ENCODE data around the gene TLX2.
"Not testable (repeated sequence)": the region's sequence is repeated elsewhere in the genome, so short reads cannot be mapped to it uniquely, and the experiment has no call there.

Gene TLX2

DNA sequence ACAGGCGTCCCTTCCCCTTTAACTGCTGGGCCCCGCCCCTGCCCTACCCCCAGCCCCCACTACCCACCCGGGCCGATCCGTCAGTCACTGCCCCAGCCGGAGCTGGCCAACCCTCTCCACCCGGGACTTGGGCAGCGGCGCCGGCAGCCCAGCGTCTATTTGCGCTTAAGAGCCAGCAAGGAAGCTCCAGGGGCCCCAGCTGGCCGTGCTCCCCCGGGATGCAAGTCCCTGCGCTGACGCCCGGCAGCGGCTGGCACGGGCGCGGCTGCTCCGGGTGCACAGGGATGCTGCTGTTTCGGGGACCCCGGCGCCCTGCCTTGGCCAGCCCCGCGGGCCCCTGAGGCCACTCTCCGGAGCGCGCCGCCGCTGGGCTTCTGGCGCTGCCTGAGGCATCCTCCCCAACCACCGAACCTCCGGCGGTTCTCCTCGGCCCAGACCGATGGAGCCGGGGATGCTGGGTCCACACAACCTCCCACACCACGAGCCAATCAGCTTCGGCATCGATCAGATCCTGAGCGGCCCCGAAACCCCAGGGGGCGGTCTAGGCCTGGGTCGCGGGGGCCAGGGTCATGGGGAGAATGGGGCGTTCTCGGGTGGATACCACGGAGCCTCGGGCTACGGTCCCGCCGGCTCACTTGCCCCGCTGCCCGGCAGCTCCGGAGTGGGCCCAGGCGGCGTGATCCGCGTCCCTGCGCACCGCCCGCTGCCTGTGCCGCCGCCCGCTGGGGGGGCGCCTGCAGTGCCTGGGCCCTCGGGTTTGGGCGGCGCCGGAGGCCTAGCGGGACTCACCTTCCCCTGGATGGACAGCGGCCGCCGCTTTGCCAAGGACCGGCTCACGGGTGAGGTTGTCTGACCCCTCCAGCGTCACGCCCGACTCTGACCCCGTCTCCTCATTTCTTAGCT lies at the start of gene TLX2:
Gene TLX2, plus strand, starts transcription at position 83 of the 903 bp plus-strand sequence. Its CDS starts 357 bp downstream, at position 440.
- no peak for DNase-seq (ENCODE audit: low read depth, low spot score)

DNA sequence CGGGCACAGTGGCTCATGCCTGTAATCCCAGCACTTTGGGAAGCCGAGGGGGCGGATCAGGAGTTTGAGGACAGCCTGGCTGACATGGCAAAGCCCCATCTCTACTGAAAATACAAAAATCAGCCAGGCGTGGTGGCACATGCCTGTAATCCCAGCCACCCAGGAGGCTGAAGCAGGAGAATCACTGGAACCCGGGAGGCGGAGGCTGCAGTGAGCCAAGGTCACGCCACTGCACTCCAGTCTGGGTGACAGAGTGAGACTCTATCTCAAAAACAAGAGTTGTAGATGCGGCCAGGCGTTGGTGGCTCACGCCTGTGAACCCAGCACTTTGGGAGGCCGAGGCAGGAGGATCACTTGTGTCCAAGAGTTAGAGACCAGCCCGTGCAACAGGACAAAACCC lies 43.5 kb upstream of the TLX2 start:
- DNase-seq (ENCODE audit: low read depth, low spot score): not testable (repeated sequence)

DNA sequence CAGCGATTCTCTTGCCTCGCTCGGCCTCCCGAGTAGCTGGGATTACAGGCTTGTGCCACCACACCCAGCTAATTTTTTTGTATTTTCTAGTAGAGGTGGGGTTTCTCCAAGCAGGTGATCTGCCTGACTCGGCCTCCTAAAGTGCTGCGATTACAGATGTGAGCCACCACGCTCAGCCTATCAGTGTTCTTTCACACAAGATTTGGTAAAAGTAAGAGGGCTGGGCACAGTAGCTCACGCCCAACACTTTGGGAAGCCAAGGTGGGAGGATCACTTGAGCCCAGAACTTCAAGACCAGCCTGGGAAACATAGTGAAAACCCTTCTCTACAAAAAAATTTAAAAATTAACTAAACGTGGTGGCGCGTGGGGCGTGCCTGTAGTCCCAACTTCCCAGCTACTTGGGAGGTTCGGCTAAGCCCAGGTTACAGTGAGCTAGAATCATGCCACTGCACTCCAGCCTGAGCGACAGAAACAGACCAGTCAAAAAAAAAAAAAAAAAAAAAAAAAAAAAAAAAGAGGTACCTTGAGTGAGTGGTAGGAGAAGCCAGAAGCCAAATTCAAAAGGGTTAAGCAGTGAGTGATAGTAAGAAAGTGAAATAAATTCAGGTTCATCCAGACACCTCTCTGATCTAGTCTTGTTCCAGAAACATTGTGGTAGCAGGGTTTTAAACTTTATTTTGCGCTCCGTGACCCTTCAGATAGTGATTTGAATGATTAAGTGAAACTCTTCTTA lies 42.8 kb upstream of the TLX2 start:
- DNase-seq (ENCODE audit: low read depth, low spot score): no peak

DNA sequence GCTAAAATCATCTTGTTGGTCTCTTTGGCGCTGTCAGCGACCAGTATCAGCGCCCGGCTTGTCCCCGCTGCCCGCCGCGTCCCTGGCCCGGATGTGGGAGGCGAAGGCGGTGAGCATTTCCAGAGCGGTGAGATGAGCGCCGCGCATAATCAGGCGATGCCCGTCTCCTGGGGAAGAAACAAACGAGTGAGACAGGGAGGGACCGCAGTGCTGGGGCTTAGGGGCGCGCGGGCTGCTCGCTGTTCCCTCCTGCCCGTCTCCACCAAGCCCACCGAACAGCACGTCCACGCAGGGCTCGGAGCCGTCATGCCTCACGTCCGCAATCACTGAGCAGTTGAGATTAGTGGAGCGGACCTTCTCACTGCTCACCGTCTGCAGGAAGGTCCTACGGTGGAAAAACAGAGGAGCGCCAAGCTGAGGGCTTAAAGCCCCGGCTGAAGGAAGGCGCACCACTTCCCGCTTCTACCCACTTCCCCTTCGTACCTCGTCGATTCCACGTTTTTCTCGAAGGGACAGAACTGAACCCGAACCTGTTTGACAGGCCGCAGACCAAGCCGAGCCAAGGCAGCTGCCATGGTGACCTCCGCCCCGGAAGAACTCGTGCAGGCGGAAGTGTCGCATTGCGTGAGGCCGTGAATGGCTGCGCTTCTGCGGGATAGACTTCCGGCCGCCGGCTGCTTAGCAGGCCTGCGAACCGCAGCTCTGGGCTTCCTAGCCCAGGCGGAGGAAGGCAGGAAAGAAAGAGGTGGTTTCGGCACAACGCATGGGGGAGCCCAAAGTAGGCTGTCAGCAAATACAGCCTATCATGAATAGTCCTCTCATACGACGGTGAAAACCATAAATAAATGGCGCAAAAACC lies 41.9 kb upstream of the TLX2 start, which contains the start of gene MRPL53:
Gene MRPL53, minus strand, starts transcription at position 595 of the 859 bp plus-strand sequence. Its CDS starts 20 bp downstream, at position 575.
- peak; percentile 73 for DNase-seq (ENCODE audit: low read depth, low spot score)

DNA sequence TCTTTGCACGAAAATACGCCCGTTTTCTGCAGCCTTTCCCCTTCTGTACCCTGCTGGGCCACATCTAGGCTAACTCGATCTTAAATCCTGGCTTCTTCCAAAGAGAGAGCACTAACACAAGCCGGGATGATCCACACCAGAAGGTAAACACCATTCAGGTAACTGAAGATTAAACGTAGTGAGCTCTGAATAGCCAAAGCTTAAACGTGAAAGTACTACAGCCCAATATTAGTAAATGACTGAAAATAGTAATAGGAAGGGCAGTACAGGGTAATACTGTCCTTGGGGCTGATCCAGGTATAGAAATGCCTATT lies 41.3 kb upstream of the TLX2 start:
- no peak for DNase-seq (ENCODE audit: low read depth, low spot score)

- no peak for DNase-seq (ENCODE audit: low read depth, low spot score)
These were observed 39.8 kb upstream of the TLX2 start for GRCh38 chr2:74474481-74474880.

- no peak for DNase-seq (ENCODE audit: low read depth, low spot score)
These were observed 39.4 kb upstream of the TLX2 start for GRCh38 chr2:74474899-74475298.

GRCh38 chr2:74481431-74481830 lies 32.8 kb upstream of the TLX2 start:
- no peak for DNase-seq (ENCODE audit: low read depth, low spot score)

DNA sequence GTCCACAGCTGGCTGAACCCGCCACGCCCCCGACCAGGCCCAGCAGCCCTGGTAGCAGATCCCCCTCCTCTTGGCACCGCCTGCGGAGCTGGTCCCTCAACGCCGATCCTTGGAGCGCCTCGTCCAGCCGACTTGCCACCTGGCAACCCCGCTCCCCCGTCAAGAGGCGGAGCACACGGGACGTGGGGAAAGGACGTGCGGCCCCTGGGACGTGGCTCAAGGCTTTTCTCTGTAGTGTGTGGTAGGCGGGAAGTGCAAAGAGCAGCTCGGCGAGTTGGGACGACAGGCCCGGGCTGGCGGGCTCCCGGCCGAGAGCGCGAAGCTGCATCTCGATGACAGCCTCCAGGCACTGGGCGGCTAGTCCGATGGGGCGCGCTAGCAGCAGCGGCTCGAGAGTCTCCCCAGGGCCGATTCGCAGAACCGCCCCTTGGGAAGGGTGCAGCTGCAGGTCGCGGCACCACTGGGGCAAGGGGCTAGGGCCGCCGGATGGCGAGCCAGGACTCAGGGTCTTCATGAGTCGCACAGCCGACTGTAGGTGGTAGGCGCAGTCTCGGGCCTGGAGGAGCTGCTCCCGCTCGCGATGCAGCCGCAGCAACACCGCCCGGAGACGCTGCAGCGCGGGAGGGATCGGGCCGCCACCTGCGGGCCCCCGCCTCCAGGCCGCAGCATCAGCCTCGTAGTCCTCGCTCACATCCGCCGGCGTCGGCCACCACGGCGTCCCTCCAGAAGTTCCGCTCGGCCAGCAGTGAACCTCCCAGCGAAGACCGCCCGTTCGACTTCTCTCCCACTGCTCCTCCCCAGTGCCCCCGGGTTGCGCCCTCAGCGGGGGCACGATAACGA lies 32.1 kb upstream of the TLX2 start:
- DNase-seq (ENCODE audit: low read depth, low spot score): no peak

- peak; percentile 85 for DNase-seq (ENCODE audit: low read depth, low spot score)
These were observed 31.2 kb upstream of the TLX2 start, which contains the start of the genes CCDC142 and TTC31 for GRCh38 chr2:74482801-74483674. Gene CCDC142, minus strand, starts transcription at chr2:74482998. Its CDS starts 161 bp downstream, at chr2:74482837. Gene TTC31, plus strand, starts transcription at chr2:74483081. Its CDS starts 15 bp downstream, at chr2:74483096.

DNA sequence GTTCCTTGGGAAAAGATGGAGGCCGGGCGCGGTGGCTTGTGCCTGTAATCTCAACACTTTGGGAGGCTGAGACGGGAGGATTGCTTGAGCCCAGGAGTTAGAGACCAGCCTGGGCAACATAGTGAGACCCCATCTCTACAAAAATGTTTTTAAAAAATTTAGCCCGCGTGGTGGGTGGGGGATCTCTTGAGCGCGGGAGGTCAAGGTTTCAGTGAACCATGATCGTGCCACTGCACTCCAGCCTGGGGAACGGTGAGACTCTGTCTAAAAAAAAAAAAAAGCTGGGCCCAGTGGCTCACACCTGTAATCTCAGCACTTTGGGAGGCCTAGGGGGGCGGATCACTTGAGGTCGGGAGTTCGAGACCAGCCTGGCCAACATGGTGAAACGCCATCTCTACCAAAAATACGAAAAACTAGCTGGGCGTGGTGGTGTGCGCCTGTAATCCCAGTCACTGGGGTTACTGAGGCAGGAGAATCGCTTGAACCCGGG lies 30.5 kb upstream of the TLX2 start:
- DNase-seq (ENCODE audit: low read depth, low spot score): not testable (repeated sequence)

DNA sequence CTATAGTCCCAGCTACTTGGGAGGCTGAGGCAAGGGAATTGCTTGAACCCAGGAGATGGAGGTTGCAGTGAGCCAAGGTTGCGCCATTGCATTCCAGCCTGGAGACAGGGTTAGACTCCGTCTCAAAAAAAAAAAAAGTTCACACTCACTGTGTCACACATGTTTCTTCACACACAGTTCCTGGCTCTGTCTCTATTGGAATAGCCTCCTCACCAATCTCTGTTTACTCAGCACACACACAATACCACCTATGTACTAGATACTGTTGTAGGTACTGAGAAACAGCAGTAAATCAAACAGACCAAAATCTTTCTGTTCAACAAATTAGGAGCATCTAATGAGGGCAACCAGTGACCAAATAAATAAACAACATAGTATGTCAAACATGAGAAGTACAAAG lies 28.1 kb upstream of the TLX2 start:
- DNase-seq (ENCODE audit: low read depth, low spot score): no peak

- DNase-seq (ENCODE audit: low read depth, low spot score): no peak
These were observed 25.4 kb upstream of the TLX2 start for GRCh38 chr2:74488643-74489481.

DNA sequence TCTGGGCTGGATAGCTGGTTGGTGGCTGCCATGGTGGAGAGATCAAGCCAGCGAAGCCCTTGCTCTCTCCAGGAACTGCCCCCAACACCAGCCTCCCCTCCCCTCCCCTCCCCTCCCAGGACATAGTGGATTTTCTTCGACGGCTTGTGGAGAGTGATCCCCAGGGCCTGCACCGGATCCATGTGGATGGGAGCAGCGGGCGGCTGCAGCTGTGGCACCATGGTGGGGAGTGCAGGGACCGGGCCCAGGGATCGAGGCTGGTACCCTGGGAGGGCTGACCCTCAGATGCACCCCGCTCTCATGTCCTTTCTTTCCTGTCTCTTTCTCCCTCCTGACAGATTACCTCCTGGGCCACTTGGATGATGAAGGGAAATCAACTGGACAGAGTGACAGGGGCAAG lies 24.3 kb upstream of the TLX2 start:
- DNase-seq (ENCODE audit: low read depth, low spot score): no peak

DNA sequence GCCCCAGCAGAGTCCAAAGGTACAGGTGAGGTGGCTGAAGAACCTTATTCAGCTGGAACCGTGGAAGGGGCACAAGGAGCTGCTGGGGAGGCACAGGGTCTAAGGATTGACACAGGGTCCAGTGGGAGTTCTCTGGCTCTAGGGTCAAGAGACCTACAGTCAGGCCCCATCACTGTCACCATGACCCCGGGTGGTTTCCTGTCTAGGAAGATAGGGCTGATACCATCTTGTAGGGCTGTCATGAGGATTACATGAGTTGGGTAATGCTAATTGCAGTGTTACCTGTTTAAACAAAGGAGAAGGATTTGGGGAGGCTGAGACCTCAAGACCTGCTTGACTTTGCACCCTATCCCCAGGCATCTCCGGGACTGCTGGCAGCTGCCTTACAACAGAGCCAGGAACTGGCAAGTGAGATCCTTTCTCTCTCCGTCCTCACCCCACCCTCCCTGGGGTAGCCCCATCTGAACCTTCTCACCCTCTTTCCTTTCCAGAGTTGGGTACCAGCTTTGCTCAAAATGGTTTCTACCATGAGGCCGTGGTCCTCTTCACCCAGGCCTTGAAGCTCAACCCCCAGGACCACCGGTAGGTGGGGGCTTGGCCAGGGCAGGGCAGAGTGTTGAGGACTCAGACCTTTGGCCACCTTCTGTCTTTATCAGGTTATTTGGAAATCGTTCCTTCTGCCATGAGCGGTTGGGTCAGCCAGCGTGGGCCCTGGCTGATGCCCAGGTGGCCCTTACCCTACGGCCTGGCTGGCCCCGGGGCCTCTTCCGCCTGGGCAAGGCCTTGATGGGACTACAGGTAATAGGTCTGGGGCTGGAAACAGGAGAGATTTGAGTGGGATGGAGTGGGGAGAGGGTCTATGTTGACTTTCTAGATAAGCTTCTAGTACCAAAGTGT lies 22.4 kb upstream of the TLX2 start:
- DNase-seq (ENCODE audit: low read depth, low spot score): no peak

- DNase-seq (ENCODE audit: low read depth, low spot score): no peak
These were observed 20.7 kb upstream of the TLX2 start for GRCh38 chr2:74493546-74493945.

DNA sequence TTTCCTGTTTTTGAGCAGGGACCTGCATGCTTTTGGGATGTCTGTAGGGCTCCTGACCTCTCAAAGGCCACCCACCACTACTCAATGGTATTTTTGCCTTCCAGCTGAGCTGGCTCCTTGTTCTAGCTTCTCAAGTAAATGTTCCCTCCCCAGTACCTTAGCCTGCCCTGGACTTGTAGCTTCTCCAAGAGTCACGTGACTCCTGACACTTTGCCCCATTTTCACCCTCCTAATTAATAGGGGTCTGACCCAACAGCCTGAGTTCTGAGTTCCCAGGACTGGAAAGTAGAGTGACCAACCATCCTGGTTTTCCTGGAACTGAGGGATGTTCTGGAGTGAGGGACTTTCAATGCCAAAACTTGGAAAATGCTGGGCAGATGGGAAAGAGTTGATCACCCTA lies 18.8 kb upstream of the TLX2 start:
- no peak for DNase-seq (ENCODE audit: low read depth, low spot score)
